HG03457 (cell line): Measurements from ENCODE around the gene TENM4.

Experiments used
- ATAC-seq: cut with Tn5 transposase; IDR thresholded peaks from one replicate; pipeline ENCODE4 v1.9.1; 2021; ENCODE audit warnings: moderate number of reproducible peaks; ENCODE audit not compliant: unreplicated experiment

TENM4 gene

DNA sequence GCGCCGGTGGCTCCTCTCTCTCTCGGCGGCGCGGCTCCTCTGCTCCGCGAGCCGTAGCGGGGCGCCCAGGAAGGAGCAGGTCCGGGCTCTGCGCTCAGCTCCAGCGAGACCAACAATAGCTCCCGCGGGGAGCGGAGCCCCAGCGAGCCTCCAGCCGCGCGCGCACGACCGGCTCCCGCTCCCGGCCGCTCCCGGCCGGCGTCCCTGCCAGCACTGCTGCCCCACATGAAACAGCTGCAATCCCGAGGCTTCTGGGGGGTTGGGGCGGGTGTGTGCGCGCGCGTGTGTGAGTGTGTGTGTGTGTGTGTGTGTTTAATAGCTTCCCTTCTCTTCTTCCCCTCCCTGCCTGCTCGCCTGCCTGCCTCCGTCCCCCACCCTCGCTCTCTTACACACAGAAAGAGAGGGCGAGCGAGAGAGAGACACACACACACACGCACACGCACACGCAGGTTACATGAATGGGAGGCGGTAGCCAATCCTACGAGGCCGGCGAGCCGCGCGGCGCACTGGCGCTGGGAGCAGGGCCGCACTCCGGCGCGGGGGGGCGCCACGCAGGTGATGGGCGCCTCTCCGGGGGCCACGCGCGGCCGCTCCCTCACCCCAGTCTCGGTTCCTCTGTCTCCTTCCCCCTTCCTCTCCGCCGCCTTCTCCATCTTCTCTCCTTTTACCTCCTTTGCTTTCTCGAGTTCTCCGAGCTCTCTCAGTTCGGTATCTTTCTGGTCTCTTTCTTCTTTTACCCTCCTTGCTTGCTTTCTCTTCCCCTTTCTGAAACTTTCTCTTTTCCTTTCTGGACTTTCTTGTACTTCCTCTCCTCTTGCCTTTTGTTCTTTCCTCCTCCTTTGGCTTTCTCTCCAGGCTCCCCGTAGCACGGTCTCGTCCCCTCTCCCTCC lies at the start of gene TENM4:
Gene TENM4 (minus strand): TSS at position 460 of the 890 bp plus-strand sequence. CDS start 371,086 bp downstream, outside the sequence.
- no peak for ATAC-seq

DNA sequence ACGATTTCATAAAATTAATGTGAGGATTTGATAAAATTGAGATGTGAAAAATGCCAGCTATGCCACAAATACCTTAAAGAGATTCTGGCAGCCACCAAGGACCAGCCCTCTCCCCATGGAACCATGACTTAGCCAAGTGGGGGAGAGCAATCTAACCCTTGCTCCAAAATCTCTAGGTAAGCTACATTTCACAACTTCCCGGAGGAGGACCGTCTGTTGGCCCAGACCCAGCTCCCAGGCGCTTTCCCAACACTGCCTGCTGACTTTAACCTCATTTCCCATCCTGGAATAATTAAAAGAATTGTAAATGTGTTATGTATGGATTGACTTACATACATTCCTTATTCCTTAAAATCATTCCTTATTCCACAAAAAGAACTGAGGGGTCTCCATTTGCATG lies 47.5 kb upstream of the TENM4 start:
- ATAC-seq = no peak

DNA sequence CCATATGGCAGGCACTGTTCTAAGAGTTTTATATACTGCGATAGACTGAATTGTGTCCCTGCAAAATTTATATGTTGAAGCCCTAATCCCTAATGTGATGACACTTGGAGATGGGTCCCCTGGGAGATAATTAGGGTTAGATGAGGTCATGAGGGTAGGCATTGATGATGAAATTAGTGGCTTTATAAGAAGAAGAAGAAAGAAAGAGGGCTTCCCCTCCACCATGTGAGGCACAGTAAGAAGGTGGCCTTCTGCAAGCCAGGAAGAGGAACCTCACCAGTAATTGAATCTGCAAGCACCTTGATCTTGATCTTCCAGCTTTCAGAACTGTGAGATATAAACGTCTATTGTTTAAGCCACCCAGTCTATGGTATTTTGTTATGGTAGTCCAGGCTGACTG lies 46.6 kb upstream of the TENM4 start:
- ATAC-seq = no peak

DNA sequence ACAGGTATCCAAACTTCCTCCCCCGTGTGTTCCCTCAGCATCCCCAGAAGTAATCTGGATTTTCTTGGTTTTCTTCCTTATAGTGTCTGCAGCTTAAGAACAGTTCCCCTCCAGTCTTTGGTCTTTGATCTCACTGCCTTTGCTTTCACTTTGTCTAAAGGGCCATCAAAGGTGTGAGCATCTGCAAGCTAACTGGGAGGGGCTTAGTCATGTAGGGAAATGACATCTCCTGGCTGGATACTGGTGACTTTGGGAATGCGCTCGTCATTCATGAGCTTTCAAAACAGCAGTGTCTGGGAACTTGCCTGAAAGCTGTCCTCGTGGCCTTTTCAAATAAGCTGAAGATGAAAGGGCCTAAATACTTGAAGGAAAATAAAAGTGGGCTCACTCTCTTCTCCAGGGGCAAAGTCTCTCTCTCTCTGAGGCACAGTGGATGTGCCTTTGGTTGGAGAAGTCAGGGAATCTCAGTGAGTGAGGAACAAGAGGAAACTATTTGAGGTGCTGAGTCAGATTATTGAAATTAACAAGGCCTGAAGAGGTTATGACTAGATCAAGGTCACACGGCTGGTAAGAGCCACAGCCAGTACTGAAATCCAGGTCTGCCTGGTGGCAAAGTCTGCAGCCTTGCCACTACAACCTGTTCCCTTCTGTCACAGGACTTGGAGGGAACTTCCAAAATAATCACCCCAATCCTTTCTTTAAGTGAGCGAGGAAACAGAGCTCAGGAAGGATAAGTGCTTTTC lies 45.6 kb upstream of the TENM4 start:
- no peak for ATAC-seq

DNA sequence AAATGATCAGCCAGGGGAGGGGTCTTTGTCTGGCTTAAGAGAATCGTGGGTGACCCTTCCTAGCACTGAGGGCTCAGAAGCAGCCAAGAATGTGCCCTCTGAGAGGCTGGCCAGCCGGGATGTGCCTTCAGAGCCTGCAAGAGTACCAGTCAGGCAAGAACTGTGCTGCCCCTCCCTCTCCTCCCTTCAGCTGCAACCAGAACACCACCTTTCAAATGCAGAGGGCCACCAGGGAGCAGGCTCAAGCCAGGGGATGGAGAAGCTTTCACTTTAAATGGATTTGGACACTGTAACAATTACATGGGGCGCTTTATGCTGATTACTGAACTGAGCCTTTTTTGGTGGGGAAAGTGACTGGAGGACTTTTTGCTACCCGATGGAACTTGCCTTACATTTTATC lies 44.9 kb upstream of the TENM4 start:
- ATAC-seq = no peak

DNA sequence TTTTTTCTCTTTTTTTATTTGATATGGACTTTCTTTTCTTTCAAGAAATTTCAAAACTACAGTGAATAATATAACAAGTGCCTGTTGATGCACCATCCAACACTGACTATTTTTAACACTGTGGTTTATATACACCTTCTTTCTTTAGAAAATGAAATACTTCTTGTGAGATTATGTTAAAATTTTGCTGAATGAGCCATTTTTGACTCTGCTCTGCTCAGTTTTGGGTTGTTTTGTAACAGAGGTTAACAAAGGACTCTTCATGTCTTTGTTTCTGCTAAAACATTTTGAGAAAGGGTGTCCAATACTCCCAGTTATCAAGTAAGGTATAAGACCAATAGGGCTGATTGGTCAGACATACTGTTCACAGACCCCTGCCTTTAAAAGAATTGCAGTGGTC lies 44.0 kb upstream of the TENM4 start:
- ATAC-seq = no peak

DNA sequence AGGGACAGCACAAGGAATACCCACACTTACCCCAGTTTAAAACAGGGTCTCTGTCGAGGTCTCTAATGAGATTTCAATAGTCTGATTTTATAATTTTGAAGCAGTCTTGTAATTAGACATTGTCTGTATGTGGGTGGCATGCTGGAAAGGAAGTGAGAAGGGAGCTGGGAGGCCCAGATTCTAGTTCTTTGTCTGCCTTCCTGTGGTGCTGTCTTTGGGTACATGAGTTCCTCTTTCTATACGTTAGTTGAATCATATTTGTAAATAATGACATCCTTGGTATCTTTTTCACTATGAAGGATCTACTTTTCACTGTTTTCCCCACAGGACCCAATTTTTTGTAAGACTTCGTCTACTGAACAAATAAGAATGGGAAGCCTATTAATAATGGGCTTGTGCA lies 42.0 kb upstream of the TENM4 start:
- ATAC-seq = peak; percentile 82

DNA sequence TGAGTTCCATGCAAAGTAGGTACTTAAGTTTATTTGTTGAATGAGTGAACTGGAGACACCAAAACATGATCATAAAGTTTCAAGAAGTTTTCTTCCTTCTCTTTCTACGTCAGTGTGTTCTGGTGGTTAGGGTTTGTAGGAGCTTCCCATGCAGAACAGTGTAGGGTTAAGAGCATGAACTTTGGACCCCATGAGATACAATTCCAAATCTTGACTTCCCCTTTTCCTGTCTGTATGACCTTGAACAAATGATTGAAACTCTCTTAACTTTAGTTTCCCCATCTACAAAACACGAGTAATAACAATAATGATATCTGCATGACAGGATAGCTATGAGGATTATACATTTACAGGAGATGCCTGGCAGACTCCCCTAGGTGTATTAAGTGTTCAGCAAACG lies 41.0 kb upstream of the TENM4 start:
- ATAC-seq = peak; percentile 45

DNA sequence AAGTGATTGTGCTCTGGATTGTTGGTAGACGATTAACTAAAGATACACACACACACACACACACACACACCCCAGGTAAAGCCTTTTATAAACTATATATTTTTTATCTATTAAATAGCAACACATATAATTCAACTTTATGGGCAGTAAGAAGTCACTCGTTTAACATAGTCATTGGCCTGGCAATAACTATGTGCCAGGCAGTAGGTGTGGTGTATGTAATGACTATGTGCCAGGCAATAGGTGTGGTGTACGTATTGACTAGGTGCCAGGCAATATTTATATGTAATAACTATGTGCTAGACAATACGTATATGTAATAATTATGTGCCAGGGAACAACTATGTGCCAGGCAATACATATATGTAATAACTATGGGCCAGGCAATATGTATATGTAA lies 40.0 kb upstream of the TENM4 start:
- no peak for ATAC-seq

DNA sequence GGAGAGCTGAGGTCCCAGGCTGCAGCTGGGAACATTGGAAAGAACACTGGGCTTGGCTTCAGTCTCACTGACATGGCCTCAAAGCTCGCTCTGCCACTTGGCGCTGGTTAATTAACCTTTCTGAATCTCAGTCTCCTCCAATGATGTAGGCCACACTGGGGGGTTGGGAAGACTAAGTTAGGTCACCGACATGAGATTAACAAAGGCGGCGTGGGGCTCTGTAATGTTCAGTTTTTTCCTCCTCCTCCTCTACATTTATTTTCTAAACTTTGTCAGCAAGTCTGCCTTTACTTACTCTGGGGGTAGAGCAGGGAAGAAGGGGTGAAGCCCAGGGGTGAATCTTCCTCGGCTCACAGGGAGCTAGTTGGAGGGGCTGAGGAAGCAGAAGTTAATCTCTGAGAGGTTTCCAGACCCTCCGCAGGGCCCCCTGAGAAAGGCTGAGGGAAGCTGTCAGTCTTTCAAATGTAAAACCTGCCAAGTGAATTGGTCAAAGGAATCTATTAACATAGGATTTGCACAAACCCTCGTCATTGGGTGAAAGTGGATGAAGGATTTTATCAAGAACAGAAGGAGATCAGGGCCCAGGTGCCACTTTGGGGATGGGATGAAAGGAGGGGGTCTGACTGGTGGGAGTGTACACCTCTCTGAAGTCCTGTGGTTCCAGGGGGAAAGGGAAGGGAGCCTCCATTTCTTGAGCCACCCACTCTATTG lies 32.1 kb upstream of the TENM4 start:
- ATAC-seq = no peak

DNA sequence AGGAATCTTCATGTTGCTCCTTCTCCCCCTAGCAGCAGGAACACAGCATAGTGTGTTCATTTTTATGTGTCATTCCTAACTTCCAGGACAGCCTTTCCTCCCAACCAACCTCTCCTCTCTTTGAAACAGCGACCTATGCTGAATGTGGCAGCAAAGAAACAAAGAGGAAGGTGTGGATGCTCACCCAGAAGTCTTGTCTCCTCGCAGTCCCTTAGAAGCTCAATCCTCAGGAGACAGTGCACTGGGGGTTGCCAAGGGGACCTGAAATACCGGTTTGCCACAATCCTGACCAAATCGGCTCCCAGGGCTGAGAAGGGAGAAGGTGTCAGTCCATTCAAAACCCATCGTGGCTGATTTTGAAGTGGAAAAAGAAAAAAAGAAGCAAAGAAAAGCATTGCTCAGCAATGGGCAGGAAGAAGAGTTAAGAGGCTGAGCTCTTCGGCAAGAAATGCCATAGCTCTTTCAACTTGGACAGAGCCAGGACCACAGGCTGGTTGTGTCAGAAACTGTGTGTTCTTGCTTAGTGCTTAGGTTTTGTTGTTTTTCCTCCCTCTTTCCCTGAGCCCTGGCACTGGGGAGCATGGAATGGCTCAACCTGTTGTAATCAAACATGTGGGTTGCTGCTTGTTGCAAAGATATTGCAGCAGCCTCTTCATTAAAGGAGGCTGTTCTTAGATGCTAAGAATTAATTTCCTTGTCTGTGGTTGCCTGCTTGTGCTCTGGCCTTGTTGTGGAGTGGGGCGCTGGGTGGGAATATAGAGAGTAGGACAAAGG lies 30.4 kb upstream of the TENM4 start:
- ATAC-seq = no peak

DNA sequence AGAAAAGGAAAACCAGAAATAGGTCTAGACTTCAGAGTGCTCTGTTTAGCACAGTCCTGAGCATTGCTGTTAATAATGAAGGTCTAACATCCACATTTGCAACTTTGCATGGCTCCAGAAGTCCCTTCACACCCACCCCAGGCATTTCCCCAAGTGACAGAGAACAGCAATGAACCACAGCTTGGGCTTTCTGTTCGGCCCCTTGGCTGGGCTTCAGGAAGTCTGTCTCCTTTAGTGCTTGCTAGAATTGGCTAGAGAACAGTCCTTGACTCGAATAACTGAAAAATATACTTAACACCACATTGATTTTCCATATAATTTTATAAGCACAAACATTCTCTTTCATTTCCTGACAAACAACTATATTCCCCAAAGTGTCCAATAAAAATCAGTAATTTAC lies 29.3 kb upstream of the TENM4 start:
- no peak for ATAC-seq

DNA sequence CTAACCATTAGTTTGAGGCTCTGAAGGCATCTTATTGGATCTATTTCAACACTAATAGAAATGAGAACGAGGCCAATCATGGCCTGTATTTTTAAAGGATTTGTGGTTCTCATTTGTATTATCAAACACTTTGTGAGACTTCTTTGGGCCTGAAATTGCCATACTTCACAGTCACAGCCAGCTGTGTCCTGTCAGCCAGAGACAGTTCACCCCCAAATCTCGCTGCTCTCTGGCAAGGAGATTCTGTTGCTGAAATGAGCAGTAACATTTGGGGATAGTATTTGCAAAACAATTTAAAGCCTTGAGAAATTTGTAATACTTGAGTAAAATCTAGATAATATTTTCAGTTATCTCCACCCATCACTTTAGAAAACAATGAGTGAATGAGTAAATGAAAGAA lies 26.9 kb upstream of the TENM4 start:
- no peak for ATAC-seq

DNA sequence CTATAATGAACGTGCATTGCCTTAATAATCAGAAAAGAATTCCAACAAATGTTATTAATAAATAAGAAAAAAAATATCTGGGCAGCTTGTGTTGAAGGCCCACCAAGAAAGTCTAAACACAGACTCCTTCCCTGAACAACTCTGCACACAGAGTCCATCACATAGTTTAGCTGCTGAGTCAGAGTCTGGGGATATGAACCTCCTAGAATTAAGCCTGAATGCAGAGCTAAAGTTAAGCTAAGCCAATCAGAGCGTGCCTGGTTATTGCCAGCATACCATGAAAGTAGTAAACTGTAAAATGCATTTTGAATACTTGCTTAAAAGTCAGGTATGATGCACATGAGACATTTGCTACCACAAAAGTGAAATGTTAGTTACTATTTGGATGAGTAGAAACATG lies 25.6 kb upstream of the TENM4 start:
- no peak for ATAC-seq

DNA sequence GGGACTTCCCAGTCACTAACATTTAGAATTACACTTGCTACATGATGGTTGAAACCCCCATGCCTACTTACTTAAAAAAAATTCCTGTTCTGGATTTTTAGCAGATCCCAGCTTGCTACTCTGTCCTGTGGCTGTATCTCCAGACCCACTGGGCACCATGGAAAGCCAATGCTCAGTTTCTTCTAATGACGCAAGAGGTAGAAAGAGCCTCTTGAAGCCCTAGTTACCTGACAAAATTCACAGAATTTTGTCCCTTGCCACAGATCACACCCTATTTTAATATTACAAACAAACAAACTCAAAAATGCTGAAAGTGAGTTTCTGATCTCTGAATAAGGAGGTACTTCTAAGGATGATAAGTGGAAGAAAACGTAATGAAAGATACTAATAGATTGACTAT lies 24.3 kb upstream of the TENM4 start:
- ATAC-seq = no peak

DNA sequence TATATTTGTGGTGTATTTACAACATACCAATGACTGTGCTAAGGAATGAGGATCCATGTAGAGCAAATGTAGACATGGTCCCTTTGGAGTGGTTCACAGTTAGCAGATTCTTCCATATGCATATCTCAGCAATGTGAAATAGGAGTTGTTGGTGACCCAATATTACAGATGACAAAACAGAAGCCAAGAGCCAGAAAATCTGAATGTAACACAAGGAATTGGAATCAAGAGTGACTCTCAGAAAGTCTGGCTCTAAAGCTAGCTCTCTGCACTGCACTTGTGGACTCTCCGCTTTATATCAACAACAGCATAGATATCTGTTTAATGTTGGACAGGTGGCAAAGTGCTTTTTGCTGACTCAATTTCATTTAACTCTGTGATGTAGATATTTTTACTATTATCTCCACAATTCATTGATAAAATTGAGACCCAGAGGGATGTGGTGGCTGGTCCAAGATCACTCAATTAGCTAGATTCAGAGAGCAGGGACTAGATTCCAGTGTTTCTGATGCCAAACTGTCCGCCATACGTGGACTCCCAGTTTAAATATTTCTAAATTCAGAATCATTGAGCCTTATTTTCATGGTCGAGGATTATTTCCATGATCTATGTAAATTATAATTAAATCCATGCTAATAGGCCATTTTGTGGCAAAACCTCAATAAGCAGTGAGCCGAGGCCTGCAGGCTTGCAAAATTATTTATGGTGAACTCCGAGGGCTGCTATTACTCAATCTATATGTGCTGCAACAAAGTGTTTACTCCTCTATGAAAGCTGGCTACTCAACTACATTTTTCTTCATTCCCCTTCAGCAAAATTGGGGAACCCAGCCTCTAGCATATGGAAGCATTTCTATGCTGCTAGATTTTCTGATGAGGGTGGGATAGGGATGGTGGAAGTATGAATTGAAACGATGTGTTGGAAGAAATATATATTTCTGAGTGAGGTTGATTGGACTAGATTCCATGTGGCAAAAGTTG lies 21.1 kb upstream of the TENM4 start:
- ATAC-seq = no peak

DNA sequence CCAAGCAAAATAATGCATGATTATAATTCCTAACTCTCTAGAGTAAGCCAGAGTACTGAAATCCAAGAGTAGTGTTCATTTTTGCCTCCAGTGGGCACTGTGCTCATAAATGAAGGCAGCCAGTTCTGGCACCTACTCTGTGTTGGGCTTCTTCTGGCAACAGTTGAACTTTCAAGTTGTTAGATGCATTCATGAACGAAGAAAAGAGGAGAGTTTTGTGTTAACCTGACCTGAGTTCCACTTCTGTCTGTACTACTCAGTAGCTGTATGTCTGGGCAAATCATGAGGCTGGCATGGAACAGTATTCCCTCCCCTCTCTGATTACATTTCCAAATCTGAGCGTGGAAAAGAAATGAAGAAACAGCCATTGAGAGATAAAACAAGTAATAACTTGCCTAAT lies 20.3 kb upstream of the TENM4 start:
- ATAC-seq = no peak

DNA sequence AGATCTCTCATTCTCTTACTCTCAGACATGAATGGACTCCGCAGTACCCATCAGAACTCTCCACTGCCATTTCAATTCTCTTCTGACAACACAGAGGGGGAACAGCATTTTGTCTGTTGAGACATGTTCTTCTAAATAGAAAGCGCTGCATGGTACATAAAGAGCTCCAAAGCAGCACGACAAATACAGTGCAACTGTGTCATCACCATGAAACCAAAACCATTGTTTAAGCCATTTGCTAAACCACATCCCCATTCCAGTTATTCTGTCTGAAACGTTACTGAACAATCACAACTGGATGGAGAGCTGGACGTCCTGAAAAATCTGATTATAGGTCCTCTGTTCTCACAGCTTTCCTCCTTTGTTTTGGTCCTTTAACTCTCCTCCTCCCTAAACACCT lies 17.9 kb upstream of the TENM4 start:
- no peak for ATAC-seq

DNA sequence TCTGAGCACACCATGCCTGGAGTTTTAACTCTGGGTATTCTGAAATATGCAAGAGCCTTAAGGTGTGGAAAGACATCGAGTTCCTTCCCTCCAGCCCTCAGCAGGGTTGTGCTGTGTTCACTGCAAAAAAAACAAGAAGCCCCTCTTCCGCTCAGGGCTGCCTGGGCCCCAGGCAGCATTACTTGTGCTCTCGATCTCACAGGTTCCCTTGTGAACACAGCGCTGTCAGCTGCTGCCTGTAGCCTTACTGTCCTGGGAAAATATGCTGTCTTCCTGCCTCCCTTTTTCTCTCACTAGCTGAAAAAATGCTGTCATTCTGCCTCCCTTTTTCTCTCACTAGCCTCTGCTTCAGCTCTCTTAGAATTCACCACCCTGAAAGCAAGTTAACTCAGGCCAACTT lies 15.7 kb upstream of the TENM4 start:
- ATAC-seq = no peak

DNA sequence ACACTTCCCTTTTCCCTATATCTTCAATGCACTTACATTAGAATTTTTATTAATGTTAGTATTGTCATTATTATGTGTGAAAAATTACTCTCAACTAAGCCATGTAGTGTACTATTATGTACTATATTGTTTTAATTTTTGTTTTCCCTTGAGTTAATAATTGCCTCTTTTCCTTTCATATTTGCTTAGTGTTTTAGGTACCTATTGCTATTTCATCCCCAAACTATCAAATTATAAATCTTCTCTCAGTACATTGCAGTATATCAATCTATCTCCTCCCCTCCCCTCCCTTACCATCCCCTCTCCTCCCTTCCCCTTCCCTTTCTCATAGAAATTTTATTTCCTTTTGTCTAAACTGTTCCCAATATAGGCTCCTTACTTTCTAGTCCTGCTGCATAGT lies 12.8 kb upstream of the TENM4 start:
- ATAC-seq = no peak
